HepG2 (cell line): ENCODE data around the gene NRN1L. TPM values are rescaled to one million over a fixed set of nuclear protein-coding genes. Genes with fewer than 3 reads are reported as not detected.
A peak's percentile ranks its signal among the peaks of the same experiment; 100 is the strongest.

Source experiments
- GMEB1 ChIP-seq: sonication (generic); formaldehyde crosslinking; IDR thresholded peaks from 2 replicates; pipeline ENCODE4 v1.5.1; 2020; ENCODE audit warnings: missing genetic modification reagents, mild to moderate bottlenecking, borderline replicate concordance
- GPBP1L1 ChIP-seq: sonication (generic); formaldehyde crosslinking; IDR thresholded peaks from 2 replicates; pipeline ENCODE4 v1.5.0; 2020; ENCODE audit warnings: mild to moderate bottlenecking, missing genetic modification reagents
- HOXA3 ChIP-seq: sonication (generic); formaldehyde crosslinking; IDR thresholded peaks from 2 replicates; pipeline ENCODE4 v1.5.0; 2020; ENCODE audit warnings: missing genetic modification reagents
- MLLT10 ChIP-seq: sonication (generic); formaldehyde crosslinking; IDR thresholded peaks from 2 replicates; pipeline ENCODE4 v1.4.0; 2020; ENCODE audit warnings: missing genetic modification reagents
- NFIB ChIP-seq: sonication (generic); formaldehyde crosslinking; IDR thresholded peaks from 2 replicates; pipeline ENCODE4 v1.9.0; 2021; ENCODE audit warnings: missing genetic modification reagents, mild to moderate bottlenecking, borderline replicate concordance
- NFIC ChIP-seq: IDR thresholded peaks from 2 replicates; pipeline ENCODE4 v1.6.1; 2012; ENCODE audit warnings: mild to moderate bottlenecking, low read length, inconsistent platforms
- RAD21 ChIP-seq: fragments of 450-650 bp; formaldehyde crosslinking; IDR thresholded peaks from 2 replicates; pipeline ENCODE4 v1.5.0; 2020; ENCODE audit warnings: mild to moderate bottlenecking
- SNAPC4 ChIP-seq: sonication (generic); formaldehyde crosslinking; IDR thresholded peaks from 2 replicates; pipeline ENCODE4 v1.4.0; 2020; ENCODE audit warnings: mild to moderate bottlenecking, missing genetic modification reagents
- ZFX ChIP-seq: sonication (generic); formaldehyde crosslinking; IDR thresholded peaks from 2 replicates; pipeline ENCODE4 v1.4.0; 2020; ENCODE audit warnings: mild to moderate bottlenecking, low read depth, missing genetic modification reagents, moderate library complexity
- ZNF280D ChIP-seq: sonication (generic); formaldehyde crosslinking; IDR thresholded peaks from 2 replicates; pipeline ENCODE4 v1.5.1; 2020; ENCODE audit warnings: mild to moderate bottlenecking, missing genetic modification reagents
- ZNF333 ChIP-seq: sonication (generic); formaldehyde crosslinking; IDR thresholded peaks from 2 replicates; pipeline ENCODE4 v1.4.0; 2020; ENCODE audit warnings: mild to moderate bottlenecking, missing genetic modification reagents, borderline replicate concordance
- ZNF570 ChIP-seq: sonication (generic); formaldehyde crosslinking; IDR thresholded peaks from 2 replicates; pipeline ENCODE4 v1.4.0; 2020; ENCODE audit warnings: mild to moderate bottlenecking, missing genetic modification reagents, borderline replicate concordance
- ZNF577 ChIP-seq: sonication (generic); formaldehyde crosslinking; IDR thresholded peaks from 2 replicates; pipeline ENCODE4 v1.4.0; 2020; ENCODE audit warnings: mild to moderate bottlenecking, low read depth, missing genetic modification reagents, borderline replicate concordance
- ZNF740 ChIP-seq: sonication (generic); formaldehyde crosslinking; IDR thresholded peaks from 2 replicates; pipeline ENCODE4 v1.4.0; 2020; ENCODE audit warnings: missing genetic modification reagents
- ZNF773 ChIP-seq: sonication (generic); formaldehyde crosslinking; IDR thresholded peaks from 2 replicates; pipeline ENCODE4 v1.4.0; 2020; ENCODE audit warnings: missing genetic modification reagents, borderline replicate concordance
- ZNF782 ChIP-seq: sonication (generic); formaldehyde crosslinking; IDR thresholded peaks from 2 replicates; pipeline ENCODE4 v1.4.0; 2020; ENCODE audit warnings: missing genetic modification reagents, mild to moderate bottlenecking, borderline replicate concordance
- ZSCAN29 ChIP-seq: sonication (generic); formaldehyde crosslinking; conservative IDR thresholded peaks from 2 replicates; pipeline ENCODE4 v1.4.0; 2020; ENCODE audit warnings: mild to moderate bottlenecking, missing genetic modification reagents
- polyA plus RNA-seq, 8 experiments: library from polyadenylated mRNA; depleted of rRNA in 3 of 8; stranded (reverse) in 7 of 8; unstranded in 1 of 8; fragments of >200 nt; fragmentation: Illumina TruSeq in 4 of 8; extraction: Trizol in 4 of 8; gene quantifications; 2 replicates each; pipeline versions ENCODE4 v1.2.1 to v1.2.3, GENCODE V29; 2011 to 2016; ENCODE audit warnings: low read depth in 4 of 8, missing spikeins in 1 of 8, mixed read lengths in 1 of 8; ENCODE audit not compliant: insufficient read depth in 1 of 8
- total RNA-seq, 5 experiments: library from RNA; depleted of rRNA; stranded (reverse); fragments of >200 nt; fragmentation: Illumina TruSeq; extraction: Trizol; gene quantifications; 2 replicates each; pipeline ENCODE4 v1.2.3, GENCODE V29; 2016; ENCODE audit warnings: low read depth in 1 of 5

The NRN1L gene
- total and polyA plus RNA-seq, 2 of the 13 experiments (the other 11 are each of a cell fraction or from before 2014, with no cell fraction given), result 0.53 to 1.2 TPM

- no peak for TF ChIP-seq NFIB (CRISPR knock-in tag)
- no peak for TF ChIP-seq ZNF577 (CRISPR knock-in tag)
- TF ChIP-seq NFIC, result no peak
- no peak for TF ChIP-seq ZNF570 (CRISPR knock-in tag)
- TF ChIP-seq ZNF740 (CRISPR knock-in tag), result peak; percentile 97
- TF ChIP-seq ZSCAN29, result 0 out of 2 replicates have a peak, but pooled peaks have one; percentile 29
- TF ChIP-seq GPBP1L1 (CRISPR knock-in tag), result no peak
- peak; percentile 92 for TF ChIP-seq HOXA3 (CRISPR knock-in tag)
- TF ChIP-seq RAD21 (CRISPR knock-in tag), result peak; percentile 51
- TF ChIP-seq ZNF333 (CRISPR knock-in tag), result peak; percentile 89; the same call in 1 of the 2 replicates
- peak; percentile 81; the same call in 1 of the 2 replicates for TF ChIP-seq ZNF782 (CRISPR knock-in tag)
- TF ChIP-seq MLLT10 (CRISPR knock-in tag), result no peak
- TF ChIP-seq GMEB1, result peak; percentile 97
- peak; percentile 77; the same call in 1 of the 2 replicates for TF ChIP-seq ZNF280D (CRISPR knock-in tag)
- 0 out of 2 replicates have a peak, but pooled peaks have one; percentile 67 for TF ChIP-seq SNAPC4 (CRISPR knock-in tag)
- TF ChIP-seq ZFX (CRISPR knock-in tag), result peak; percentile 97
- no peak; the same call in 1 of the 2 replicates for TF ChIP-seq ZNF773 (CRISPR knock-in tag)
These were observed 38.2 kb upstream of the NRN1L start, which contains the start of gene NUTF2 (continued) for GRCh38 chr16:67846320-67847063.
